Urinary bladder (tissue), 4 donors: ENCODE data around the gene PLEKHA6. TPM values are rescaled to one million over a fixed set of nuclear protein-coding genes. Genes with fewer than 3 reads are reported as not detected.

ENCODE experiments used
- DNase-seq: peaks from one replicate; pipeline ENCODE4 v3.0.0-alpha.2; 2015; ENCODE audit errors: extremely low spot score
- H3K27ac ChIP-seq: one replicate; pipeline ENCODE4 v1.5.1; 2013; ENCODE audit warnings: low read depth, mild to moderate bottlenecking, moderate library complexity
- H3K36me3 ChIP-seq: one replicate; pipeline ENCODE4 v1.6.1; 2013; ENCODE audit warnings: mild to moderate bottlenecking, moderate library complexity; ENCODE audit not compliant: insufficient read depth
- H3K4me1 ChIP-seq: one replicate; pipeline ENCODE4 v1.6.1; 2013; ENCODE audit warnings: mild to moderate bottlenecking, moderate library complexity; ENCODE audit not compliant: insufficient read depth
- H3K4me3 ChIP-seq: one replicate; pipeline ENCODE4 v1.5.1; 2013; ENCODE audit warnings: low read depth, low read length
- WGBS: extraction: QIAGEN DNeasy Blood & Tissue Kit; methylation state at CpG from one replicate; pipeline ENCODE4 v1.1.7; 2013; 5-methylcytosine and 5-hydroxymethylcytosine counted together
- polyA plus RNA-seq: library from polyadenylated mRNA; stranded (reverse); fragments of 200-250 nt; gene quantifications from one replicate; pipeline ENCODE4 v1.2.3, GENCODE V29; 2013
- total RNA-seq: library from RNA; depleted of rRNA; stranded (reverse); fragments of >200 nt; gene quantifications from one replicate; pipeline ENCODE4 v1.2.3, GENCODE V29; 2014
- donor health status: healthy with polysubstance abuse.
- donor health status: healthy.

PLEKHA6 gene
- total and polyA plus RNA-seq, 2 donors, result 9.5 to 15.1 TPM

- WGBS, result 49% methylated on average over 13 of the region's 13 CpGs
- Histone ChIP-seq H3K36me3 (no peaks in the 10 kb centered on the region), H3K4me1 (no peaks in the 10 kb centered on the region), H3K4me3 (no peak overlapping the region), H3K27ac (no peak overlapping the region)
- DNase-seq, result no peak
Measured at GRCh38 chr1:204368996-204369726, 9.4 kb upstream of the PLEKHA6 start.

GRCh38 chr1:204367956-204368355 lies 8.2 kb upstream of the PLEKHA6 start:
- 68% methylated on average over 10 of the region's 10 CpGs for WGBS
- DNase-seq, result no peak
- Histone ChIP-seq H3K27ac (no peak overlapping the region), H3K4me1 (no peaks in the 10 kb centered on the region), H3K4me3 (no peak overlapping the region), H3K36me3 (no peaks in the 10 kb centered on the region)

GRCh38 chr1:204367193-204367858 lies 7.6 kb upstream of the PLEKHA6 start:
- DNase-seq, result no peak
- Histone ChIP-seq H3K4me1 (no peaks in the 10 kb centered on the region), H3K36me3 (no peaks in the 10 kb centered on the region), H3K27ac (no peak overlapping the region), H3K4me3 (no peak overlapping the region)
- 74% methylated on average over 16 of the region's 16 CpGs for WGBS

GRCh38 chr1:204366759-204367158 lies 7.0 kb upstream of the PLEKHA6 start:
- Histone ChIP-seq H3K36me3 (no peaks in the 10 kb centered on the region), H3K4me1 (no peaks in the 10 kb centered on the region), H3K27ac (no peak overlapping the region), H3K4me3 (no peak overlapping the region)
- 83% methylated on average over 7 of the region's 7 CpGs for WGBS
- no peak for DNase-seq

GRCh38 chr1:204363335-204364114 lies 3.8 kb upstream of the PLEKHA6 start:
- peak; percentile 72 for DNase-seq
- Histone ChIP-seq H3K36me3 (no peaks in the 10 kb centered on the region), H3K4me1 (no peaks in the 10 kb centered on the region), H3K4me3 (peak overlapping the region; percentile 17), H3K27ac (no peak overlapping the region)
- WGBS, result under 1% methylated on average over 27 of the region's 27 CpGs

- no peaks in the 10 kb centered on the region for H3K36me3 ChIP-seq
- H3K27ac ChIP-seq, result no peak overlapping the region
- DNase-seq, result no peak
- WGBS, result 33% methylated on average over 11 of the region's 11 CpGs
- peak overlapping the region; percentile 17 for H3K4me3 ChIP-seq
- H3K4me1 ChIP-seq, result no peaks in the 10 kb centered on the region
Measured at GRCh38 chr1:204362984-204363334, 3.2 kb upstream of the PLEKHA6 start.

GRCh38 chr1:204361781-204362180 lies 2.1 kb upstream of the PLEKHA6 start:
- no peak for DNase-seq
- H3K27ac ChIP-seq, result no peak overlapping the region
- H3K36me3 ChIP-seq, result no peaks in the 10 kb centered on the region
- 88% methylated on average over 10 of the region's 10 CpGs for WGBS
- no peak overlapping the region for H3K4me3 ChIP-seq
- H3K4me1 ChIP-seq, result no peaks in the 10 kb centered on the region

GRCh38 chr1:204361341-204361771 lies 1.6 kb upstream of the PLEKHA6 start:
- 93% methylated on average over 2 of the region's 2 CpGs for WGBS
- H3K27ac ChIP-seq, result no peak overlapping the region
- H3K4me3 ChIP-seq, result no peak overlapping the region
- no peak for DNase-seq
- no peaks in the 10 kb centered on the region for H3K4me1 ChIP-seq
- H3K36me3 ChIP-seq, result no peaks in the 10 kb centered on the region

- no peak for DNase-seq
- no peak overlapping the region for H3K4me3 ChIP-seq
- no peak overlapping the region for H3K27ac ChIP-seq
- no peaks in the 10 kb centered on the region for H3K4me1 ChIP-seq
- WGBS, result 67% methylated on average over 4 of the region's 4 CpGs
- no peaks in the 10 kb centered on the region for H3K36me3 ChIP-seq
Measured at GRCh38 chr1:204360314-204360713, 585 bp upstream of the PLEKHA6 start.

- Histone ChIP-seq H3K4me1 (no peaks in the 10 kb centered on the region), H3K4me3 (no peak overlapping the region), H3K27ac (no peak overlapping the region), H3K36me3 (no peaks in the 10 kb centered on the region)
- DNase-seq, result no peak
- WGBS, result 46% methylated on average over 5 of the region's 5 CpGs
Measured at GRCh38 chr1:204359131-204359473, 627 bp downstream of the PLEKHA6 start.

GRCh38 chr1:204358605-204359004 lies 1.1 kb downstream of the PLEKHA6 start:
- no peak overlapping the region for H3K27ac ChIP-seq
- H3K4me3 ChIP-seq, result no peak overlapping the region
- WGBS, result 60% methylated on average over 5 of the region's 5 CpGs
- H3K36me3 ChIP-seq, result no peaks in the 10 kb centered on the region
- no peak for DNase-seq
- no peaks in the 10 kb centered on the region for H3K4me1 ChIP-seq

- Histone ChIP-seq H3K36me3 (no peaks in the 10 kb centered on the region), H3K4me1 (no peaks in the 10 kb centered on the region), H3K4me3 (no peak overlapping the region), H3K27ac (no peak overlapping the region)
- 73% methylated on average over 23 of the region's 23 CpGs for WGBS
- no peak for DNase-seq
Measured at GRCh38 chr1:204357551-204358490, 1.9 kb downstream of the PLEKHA6 start.

GRCh38 chr1:204356997-204357396 lies 2.7 kb downstream of the PLEKHA6 start:
- WGBS, result 68% methylated on average over 4 of the region's 4 CpGs
- H3K36me3 ChIP-seq, result no peaks in the 10 kb centered on the region
- H3K27ac ChIP-seq, result no peak overlapping the region
- DNase-seq, result no peak
- H3K4me1 ChIP-seq, result no peaks in the 10 kb centered on the region
- no peak overlapping the region for H3K4me3 ChIP-seq
